GM12878 (cell line): ENCODE results near the gene MYO16.

Source experiments
- ASH2L ChIP-seq: fragments of 300-600, 200-600 bp; sonication (generic); IDR thresholded peaks from 2 replicates; pipeline ENCODE4 v1.6.1; 2017; ENCODE audit warnings: low read depth, mild to moderate bottlenecking, borderline replicate concordance
- EZH2 ChIP-seq: IDR thresholded peaks from 2 replicates; pipeline ENCODE4 v1.6.1; 2012; ENCODE audit warnings: low read depth, mild to moderate bottlenecking, control low read depth, inconsistent platforms, low read length, borderline replicate concordance; ENCODE audit not compliant: control insufficient read depth
- GABPA ChIP-seq: IDR thresholded peaks from 2 replicates; pipeline ENCODE4 v1.6.1; 2014; ENCODE audit warnings: antibody characterized with exemption, low read depth, mild to moderate bottlenecking, inconsistent platforms
- HDGF ChIP-seq: fragments of 450-650 bp; IDR thresholded peaks from 2 replicates; pipeline ENCODE4 v1.6.1; 2016; ENCODE audit warnings: antibody characterized with exemption
- IKZF1 ChIP-seq: fragments of 450-650 bp; conservative IDR thresholded peaks from 2 replicates; pipeline ENCODE4 v1.6.1; 2017; ENCODE audit warnings: antibody characterized with exemption, mild to moderate bottlenecking
- JUND ChIP-seq: IDR thresholded peaks from 2 replicates; pipeline ENCODE4 v1.6.1; 2012; ENCODE audit warnings: low read depth, mild to moderate bottlenecking, low read length, improper control_type of control experiment, moderate library complexity
- MYC ChIP-seq: IDR thresholded peaks from 2 replicates; pipeline ENCODE4 v1.6.1; 2011; ENCODE audit warnings: mild to moderate bottlenecking, low read length, moderate library complexity, inconsistent platforms; ENCODE audit not compliant: insufficient read depth, insufficient replicate concordance, insufficient read length, severe bottlenecking
- POLR2AphosphoS5 ChIP-seq: IDR thresholded peaks from 2 replicates; pipeline ENCODE4 v1.6.1; 2011; ENCODE audit warnings: mild to moderate bottlenecking, low read length, inconsistent platforms
- RFX5 ChIP-seq: IDR thresholded peaks from 2 replicates; pipeline ENCODE4 v1.6.1; 2011; ENCODE audit warnings: low read depth, low read length, improper control_type of control experiment
- ZNF384 ChIP-seq: IDR thresholded peaks from 2 replicates; pipeline ENCODE4 v1.6.1; 2012; ENCODE audit warnings: low read depth, mild to moderate bottlenecking, low read length, improper control_type of control experiment, borderline replicate concordance
- TF ChIP-seq, protein P1 (sequence below): fragments of 450-650 bp; IDR thresholded peaks from 2 replicates; pipeline ENCODE4 v1.6.1; 2017; ENCODE audit warnings: mild to moderate bottlenecking
- TF ChIP-seq, protein P2 (sequence below): IDR thresholded peaks from 2 replicates; pipeline ENCODE4 v1.6.1; 2012; ENCODE audit warnings: low read depth, low read length, improper control_type of control experiment
- TF ChIP-seq, protein P3 (sequence below): fragments of 450-650 bp; IDR thresholded peaks from 2 replicates; pipeline ENCODE4 v1.6.1; 2017; ENCODE audit warnings: mild to moderate bottlenecking, low read depth, inconsistent platforms; ENCODE audit not compliant: poor library complexity, severe bottlenecking

DNA sequence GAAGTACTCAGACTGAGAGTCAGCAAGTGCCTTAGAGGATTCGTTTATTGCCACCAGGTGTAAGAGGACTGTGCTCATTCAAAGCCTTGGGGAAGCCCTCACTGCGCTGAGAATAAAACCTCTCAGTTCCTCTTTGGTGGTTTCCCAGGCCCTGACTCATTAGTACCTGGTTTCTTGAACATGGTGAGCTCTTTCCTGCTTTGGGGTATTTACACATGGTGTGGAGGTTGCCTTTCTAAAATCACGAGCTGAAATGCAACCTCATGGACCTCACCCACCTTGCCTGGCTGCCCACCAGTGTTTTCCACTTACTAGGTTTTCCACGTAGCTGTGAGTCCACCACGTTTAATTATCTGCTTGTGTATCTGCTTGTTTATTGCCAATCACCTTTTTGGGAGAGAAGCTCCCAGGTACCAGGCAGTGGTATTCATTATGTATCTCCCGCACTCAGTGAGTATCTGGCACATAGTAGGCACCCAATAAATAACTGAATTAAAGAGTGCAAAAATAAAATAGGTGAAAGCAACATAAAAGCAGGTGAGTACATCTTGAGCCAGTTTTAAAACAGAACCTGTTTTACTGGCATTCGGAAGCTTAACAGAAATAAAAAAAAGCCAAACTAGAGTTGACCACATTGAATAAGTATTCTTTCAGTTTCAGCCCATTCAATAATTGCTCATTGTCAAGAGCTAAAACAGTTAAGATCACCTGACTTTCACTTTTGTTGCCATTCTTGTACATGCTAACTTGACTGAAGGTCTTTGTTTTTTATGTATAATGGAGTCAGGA, 533.0 kb downstream of the MYO16 start:
- TF ChIP-seq ASH2L, result peak; percentile 98
- TF ChIP-seq, protein P1, sequence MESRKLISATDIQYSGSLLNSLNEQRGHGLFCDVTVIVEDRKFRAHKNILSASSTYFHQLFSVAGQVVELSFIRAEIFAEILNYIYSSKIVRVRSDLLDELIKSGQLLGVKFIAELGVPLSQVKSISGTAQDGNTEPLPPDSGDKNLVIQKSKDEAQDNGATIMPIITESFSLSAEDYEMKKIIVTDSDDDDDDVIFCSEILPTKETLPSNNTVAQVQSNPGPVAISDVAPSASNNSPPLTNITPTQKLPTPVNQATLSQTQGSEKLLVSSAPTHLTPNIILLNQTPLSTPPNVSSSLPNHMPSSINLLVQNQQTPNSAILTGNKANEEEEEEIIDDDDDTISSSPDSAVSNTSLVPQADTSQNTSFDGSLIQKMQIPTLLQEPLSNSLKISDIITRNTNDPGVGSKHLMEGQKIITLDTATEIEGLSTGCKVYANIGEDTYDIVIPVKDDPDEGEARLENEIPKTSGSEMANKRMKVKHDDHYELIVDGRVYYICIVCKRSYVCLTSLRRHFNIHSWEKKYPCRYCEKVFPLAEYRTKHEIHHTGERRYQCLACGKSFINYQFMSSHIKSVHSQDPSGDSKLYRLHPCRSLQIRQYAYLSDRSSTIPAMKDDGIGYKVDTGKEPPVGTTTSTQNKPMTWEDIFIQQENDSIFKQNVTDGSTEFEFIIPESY, result no peak
- peak; percentile 92 for TF ChIP-seq ZNF384
- TF ChIP-seq EZH2, result peak; percentile 95; the same call in 1 of the 2 replicates
- TF ChIP-seq, protein P2, sequence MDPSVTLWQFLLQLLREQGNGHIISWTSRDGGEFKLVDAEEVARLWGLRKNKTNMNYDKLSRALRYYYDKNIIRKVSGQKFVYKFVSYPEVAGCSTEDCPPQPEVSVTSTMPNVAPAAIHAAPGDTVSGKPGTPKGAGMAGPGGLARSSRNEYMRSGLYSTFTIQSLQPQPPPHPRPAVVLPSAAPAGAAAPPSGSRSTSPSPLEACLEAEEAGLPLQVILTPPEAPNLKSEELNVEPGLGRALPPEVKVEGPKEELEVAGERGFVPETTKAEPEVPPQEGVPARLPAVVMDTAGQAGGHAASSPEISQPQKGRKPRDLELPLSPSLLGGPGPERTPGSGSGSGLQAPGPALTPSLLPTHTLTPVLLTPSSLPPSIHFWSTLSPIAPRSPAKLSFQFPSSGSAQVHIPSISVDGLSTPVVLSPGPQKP, result no peak
- TF ChIP-seq GABPA, result peak; percentile 80
- no peak for TF ChIP-seq MYC
- TF ChIP-seq HDGF, result no peak
- peak; percentile 96 for TF ChIP-seq IKZF1
- peak; percentile 91 for TF ChIP-seq JUND
- TF ChIP-seq, protein P3, sequence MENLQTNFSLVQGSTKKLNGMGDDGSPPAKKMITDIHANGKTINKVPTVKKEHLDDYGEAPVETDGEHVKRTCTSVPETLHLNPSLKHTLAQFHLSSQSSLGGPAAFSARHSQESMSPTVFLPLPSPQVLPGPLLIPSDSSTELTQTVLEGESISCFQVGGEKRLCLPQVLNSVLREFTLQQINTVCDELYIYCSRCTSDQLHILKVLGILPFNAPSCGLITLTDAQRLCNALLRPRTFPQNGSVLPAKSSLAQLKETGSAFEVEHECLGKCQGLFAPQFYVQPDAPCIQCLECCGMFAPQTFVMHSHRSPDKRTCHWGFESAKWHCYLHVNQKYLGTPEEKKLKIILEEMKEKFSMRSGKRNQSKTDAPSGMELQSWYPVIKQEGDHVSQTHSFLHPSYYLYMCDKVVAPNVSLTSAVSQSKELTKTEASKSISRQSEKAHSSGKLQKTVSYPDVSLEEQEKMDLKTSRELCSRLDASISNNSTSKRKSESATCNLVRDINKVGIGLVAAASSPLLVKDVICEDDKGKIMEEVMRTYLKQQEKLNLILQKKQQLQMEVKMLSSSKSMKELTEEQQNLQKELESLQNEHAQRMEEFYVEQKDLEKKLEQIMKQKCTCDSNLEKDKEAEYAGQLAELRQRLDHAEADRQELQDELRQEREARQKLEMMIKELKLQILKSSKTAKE, result peak; percentile 86
- TF ChIP-seq RFX5, result no peak
- TF ChIP-seq POLR2AphosphoS5, result 0 out of 2 replicates have a peak, but pooled peaks have one; percentile 12
